ENCODE measurements around the gene TRIM2.
"Not testable (repeated sequence)": the region's sequence is repeated elsewhere in the genome, so short reads cannot be mapped to it uniquely, and the experiment has no call there.

Gene TRIM2

GRCh38 chr4:153189016-153189801, 15.0 kb upstream of the TRIM2 start:
- FAIRE-seq = no peak

- FAIRE-seq = no peak
Observed at GRCh38 chr4:153191795-153192363, 12.4 kb upstream of the TRIM2 start.

DNA sequence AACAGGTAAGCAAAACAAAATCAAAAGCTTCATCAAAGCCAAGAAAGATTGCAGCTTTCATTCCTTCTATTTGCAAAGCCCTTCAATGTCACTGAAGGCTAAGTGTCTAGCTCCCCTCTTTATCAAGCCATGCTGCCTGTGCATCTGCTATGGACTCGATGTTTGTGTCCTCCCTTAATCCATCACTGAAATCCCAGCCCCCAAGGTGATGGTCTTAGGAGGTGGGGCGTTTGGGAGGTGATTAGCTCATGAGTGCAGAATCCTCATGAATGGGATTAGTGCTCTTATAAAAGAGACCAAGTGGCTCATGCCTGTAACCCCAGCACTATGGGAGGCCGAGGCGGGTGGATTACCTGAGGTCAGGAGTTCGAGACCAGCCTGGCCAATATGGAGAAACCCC, 6.9 kb upstream of the TRIM2 start:
- no peak for FAIRE-seq

DNA sequence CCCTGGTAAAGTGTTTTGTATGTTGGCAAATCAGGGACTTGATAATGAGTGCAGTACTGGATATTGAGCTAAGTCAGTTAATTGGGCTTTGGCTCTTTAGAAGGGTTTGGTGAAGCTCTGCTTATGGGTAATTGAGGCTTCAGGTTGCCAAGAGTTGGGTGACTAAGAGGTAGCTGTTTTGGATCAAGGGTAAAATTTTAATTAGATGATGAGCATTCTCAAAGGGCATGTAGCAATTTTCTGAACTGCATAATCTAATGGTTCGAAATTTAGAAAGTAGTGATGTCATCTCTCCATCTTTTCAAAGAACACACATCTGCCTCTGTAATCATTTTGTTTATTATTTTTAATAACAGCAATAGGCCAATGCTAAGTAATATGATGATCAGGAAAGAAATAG, 5.5 kb upstream of the TRIM2 start:
- no peak for FAIRE-seq

DNA sequence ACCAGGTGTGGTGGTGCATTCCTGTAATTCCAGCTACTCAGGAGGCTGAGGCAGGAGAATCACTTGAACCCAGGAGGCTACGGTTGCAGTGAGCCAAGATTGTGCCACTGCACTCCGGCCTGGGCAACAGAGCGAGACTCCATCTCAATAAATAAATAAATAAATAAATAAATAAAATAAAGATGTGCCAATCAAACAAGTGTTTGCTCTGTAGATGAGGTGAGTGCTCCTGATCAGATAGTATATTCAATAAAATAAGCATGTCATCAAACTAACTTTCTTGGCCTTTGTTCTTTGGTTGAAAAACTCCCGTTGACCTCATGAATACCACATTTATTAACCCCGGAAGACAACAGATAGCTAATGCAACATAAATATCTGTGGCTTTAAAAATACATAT, 497 bp upstream of the TRIM2 start:
- not testable (repeated sequence) for FAIRE-seq

DNA sequence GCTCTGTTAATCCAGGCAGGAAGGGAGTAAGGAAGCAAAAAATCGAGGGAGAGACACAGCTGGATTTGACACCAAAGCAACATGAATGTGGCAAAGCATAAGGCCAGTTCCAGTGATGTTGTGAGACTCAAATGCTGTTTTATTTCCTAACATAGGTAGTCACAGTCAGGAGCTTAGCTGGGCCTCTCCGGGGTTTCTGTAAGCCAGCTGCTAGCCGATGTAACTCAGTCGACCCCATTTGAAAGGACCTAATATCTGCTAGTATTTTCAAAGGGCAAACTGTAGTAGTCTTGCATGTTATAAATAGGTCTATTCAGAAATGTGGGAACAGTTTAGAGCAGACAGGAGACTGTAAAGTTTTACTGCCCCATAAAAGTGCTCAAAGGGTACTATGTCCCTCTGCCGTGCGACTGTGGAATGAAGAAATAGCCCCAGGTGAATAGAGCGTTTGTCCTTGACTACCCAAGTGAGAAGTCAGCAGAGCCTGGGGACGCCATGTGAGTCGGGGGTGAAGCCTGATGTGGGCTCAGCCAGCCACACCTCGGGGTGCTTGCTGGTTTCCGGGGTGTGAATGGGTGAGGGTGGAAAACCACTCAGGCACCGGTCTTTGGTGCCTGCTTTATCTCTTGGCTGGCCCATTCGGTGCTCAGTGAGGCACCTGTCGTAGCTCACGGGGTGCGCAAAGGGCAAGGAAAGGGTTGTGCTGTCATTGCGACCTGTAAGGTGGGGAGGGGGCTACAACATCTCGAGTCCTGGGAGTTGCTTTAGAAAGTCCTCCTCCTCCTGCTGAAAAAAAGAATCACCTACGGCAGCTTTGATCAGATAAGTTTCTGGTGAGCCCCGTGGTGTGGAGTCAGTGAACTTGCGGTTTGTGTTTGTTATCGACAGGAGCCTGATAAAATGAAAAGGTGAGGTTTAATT, 745 bp downstream of the TRIM2 start:
- no peak for FAIRE-seq

- no peak for FAIRE-seq
Observed at GRCh38 chr4:153205757-153206156, 1.5 kb downstream of the TRIM2 start.

DNA sequence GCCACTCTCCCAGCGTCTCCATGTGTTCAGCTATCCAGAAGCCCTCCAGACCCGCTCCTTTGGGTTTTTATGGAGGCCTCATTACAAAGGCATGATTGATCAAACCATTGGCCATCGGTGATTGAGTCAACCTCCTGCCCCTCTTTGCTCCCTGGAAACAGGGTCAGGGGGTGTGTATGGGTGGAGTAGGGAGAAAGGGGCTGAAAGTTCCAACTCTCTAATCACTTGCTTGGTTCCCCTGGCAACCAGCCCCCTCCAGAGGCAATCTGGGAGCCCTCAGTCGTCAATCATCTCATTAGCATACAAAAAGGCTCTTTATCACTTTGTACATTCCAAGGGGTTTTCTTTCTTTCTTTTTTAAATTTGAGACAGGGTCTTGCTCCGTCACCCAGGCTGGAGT, 2.3 kb downstream of the TRIM2 start:
- no peak for FAIRE-seq

DNA sequence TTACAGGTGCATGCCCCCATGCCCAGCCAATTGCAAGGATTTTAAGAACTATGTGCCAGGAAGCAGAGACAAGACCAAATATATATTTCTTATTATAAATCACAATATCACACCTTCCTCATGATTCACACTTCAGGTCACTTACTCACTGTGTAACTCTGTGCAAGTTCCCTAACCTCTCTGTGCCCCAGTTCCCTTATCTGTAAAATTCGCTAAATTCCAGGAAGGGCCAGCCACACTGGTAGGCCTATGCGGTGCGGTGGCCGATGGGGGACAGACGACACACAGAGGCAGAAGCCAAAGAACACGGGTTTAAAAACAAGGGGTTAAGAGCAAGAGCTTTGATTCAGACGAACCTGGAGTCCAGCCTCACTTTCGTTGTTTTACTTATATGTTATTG, 2.8 kb downstream of the TRIM2 start:
- no peak for FAIRE-seq

- FAIRE-seq = no peak
Observed at GRCh38 chr4:153207567-153207966, 3.3 kb downstream of the TRIM2 start.

- no peak for FAIRE-seq
Observed at GRCh38 chr4:153209410-153209809, 5.2 kb downstream of the TRIM2 start.

- no peak for FAIRE-seq
Observed at GRCh38 chr4:153210727-153211126, 6.5 kb downstream of the TRIM2 start.

- no peak for FAIRE-seq
Observed at GRCh38 chr4:153211986-153212728, 7.9 kb downstream of the TRIM2 start.

DNA sequence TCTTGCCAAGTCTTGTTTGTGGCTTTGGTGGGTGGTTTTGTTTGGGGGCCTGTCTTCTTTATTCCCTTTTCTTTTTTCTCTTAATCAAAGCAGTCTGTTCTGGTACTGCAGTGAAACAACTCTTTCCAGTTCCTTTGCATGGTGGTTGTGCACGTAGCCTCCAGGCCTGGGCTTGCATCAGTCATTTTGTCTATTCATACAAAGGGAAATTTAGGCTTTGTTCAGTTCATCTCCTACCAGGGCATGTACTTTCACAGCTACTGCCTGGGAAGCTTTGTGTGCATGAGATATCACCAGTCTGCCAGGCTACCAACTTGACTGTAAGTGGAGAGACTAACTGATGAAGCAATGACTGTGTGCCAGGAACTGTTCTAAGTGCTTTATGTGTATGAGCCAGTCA, 8.5 kb downstream of the TRIM2 start:
- no peak for FAIRE-seq

DNA sequence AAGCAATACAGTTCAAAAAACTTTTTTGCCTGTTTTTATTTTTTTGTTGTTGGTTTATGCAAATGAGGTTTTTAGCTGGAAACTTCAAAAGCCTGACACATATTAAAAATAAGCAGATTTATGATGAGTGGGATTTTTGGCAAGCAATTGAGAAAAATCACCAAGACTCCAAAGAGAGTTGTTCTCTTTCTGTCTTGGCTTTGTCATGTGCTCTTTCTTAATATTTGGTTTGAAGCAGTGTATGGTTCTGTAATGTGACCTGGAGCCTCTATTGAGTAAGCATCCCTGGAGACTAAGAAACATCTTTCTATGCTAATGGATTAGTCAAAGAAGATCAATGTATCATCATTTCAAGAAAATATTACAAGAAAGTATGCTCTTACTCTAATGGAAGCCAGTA, 11.7 kb downstream of the TRIM2 start:
- no peak for FAIRE-seq

- no peak for FAIRE-seq
Observed at GRCh38 chr4:153216546-153216945, 12.3 kb downstream of the TRIM2 start.

DNA sequence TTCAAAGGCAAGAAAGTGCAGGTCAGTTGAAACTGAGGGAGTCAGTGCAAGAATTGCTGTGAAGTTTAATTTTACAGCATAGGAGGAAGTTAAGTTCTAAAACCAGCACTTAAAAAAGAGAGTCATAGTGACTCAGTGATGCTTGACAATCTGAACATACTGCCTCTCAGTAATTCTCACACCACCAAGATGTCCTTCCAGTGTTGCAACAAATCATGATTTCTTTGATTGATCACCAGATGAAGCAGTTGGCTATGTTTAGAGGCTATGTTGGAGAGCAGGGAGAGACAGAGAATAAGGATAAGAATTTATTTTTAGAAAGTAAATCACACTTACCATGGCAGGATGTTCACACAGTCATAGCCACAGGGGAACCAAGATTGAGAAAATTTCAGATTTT, 13.2 kb downstream of the TRIM2 start:
- no peak for FAIRE-seq

- FAIRE-seq = no peak
Observed at GRCh38 chr4:153218961-153219360, 14.7 kb downstream of the TRIM2 start.

DNA sequence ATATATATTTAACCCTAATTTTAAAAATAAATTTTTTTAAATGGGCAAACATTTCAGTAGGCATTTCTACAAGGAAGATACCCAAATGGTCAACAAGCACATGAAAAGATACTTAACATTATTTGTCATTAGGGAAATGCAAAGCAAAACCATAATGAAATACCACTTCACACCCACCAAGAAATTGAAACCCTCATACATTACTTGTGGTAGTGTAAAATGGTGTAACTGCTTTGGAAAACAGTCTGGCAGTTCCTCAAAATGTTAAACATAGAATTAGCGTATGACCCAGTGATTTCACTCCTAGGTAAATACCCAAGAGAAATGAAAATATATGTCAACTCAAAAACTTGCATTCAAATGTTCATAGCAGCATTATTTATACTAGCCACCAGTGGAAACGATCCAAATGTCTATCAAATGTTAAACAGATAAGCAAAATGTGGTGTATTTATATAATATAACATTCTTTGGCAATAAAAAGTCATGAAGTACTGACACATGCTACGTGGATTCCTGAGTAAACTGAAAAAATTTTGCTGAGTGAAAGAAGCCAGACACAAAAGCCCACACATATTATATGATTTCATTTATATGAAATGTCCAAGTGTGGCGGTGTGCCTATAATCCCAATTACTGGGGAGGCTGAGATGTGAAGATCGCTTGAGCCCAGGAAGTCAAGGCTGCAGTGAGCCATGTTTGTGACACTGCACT, 16.6 kb downstream of the TRIM2 start:
- no peak for FAIRE-seq

- FAIRE-seq = no peak
Observed at GRCh38 chr4:153221783-153222706, 17.8 kb downstream of the TRIM2 start.

Data from endometrium (tissue), 2 donors.